Endothelial cell of umbilical vein (primary cell): ENCODE measurements around the gene INTS11. TPM values are rescaled to one million over a fixed set of nuclear protein-coding genes. Genes with fewer than 3 reads are reported as not detected.

Source experiments
- BruUV-seq: library from RNA; stranded (reverse); fragments of 400-500 nt; replicated peaks from 2 replicates; lab custom pipeline; 2021; lab: Mats Ljungman, UMichigan
- CTCF ChIA-PET: fragments of 300-600, 350-600 bp; sonication (Branson Sonifier 250); formaldehyde crosslinking; loops from one replicate; lab custom pipeline; 2021; ENCODE audit warnings: antibody characterized with exemption, inconsistent platforms; lab: Charles Lee
- POLR2A ChIA-PET: fragments of 300-600, 350-600 bp; sonication (Branson Sonifier 250); formaldehyde crosslinking; loops from one replicate; lab custom pipeline; 2021; ENCODE audit warnings: antibody characterized with exemption, inconsistent platforms; lab: Charles Lee
- DNase-seq: peaks from one replicate; pipeline ENCODE4 v3.0.0-alpha.2; 2011; ENCODE audit warnings: low read depth, low spot score
- FAIRE-seq: peaks from 2 replicates; lab custom pipeline; 2011; peaks lifted over from hg19 to GRCh38; lab: Jason Lieb, UNC
- H2AFZ ChIP-seq: 2 replicates; pipeline ENCODE4 v1.6.0; 2012; ENCODE audit warnings: low read depth, low read length, control low read depth, inconsistent platforms
- H3K27ac ChIP-seq: 2 replicates; pipeline ENCODE4 v1.5.1; 2011; ENCODE audit warnings: low read depth, mild to moderate bottlenecking, control low read depth, low read length, moderate library complexity; ENCODE audit not compliant: insufficient read depth
- H3K27me3 ChIP-seq, 2 experiments: 2 replicates each; pipeline versions ENCODE4 v1.6.0 to v1.6.1; 2011; ENCODE audit warnings: low read length in 2 of 2, mixed read lengths in 1 of 2; ENCODE audit not compliant: control insufficient read depth in 2 of 2, insufficient read depth in 2 of 2
- H3K36me3 ChIP-seq, 2 experiments: 2 replicates in 1 of 2; 3 replicates in 1 of 2; pipeline ENCODE4 v1.5.1; 2011; ENCODE audit warnings: low read length in 2 of 2, mild to moderate bottlenecking in 1 of 2, moderate library complexity in 1 of 2; ENCODE audit not compliant: control insufficient read depth in 2 of 2, insufficient read depth in 2 of 2; ENCODE audit errors: extremely low read depth in 1 of 2
- H3K4me1 ChIP-seq: 3 replicates; pipeline ENCODE4 v1.5.1; 2011; ENCODE audit warnings: mild to moderate bottlenecking, low read length; ENCODE audit not compliant: control insufficient read depth, insufficient read depth; ENCODE audit errors: extremely low read depth
- H3K4me2 ChIP-seq: 2 replicates; pipeline ENCODE4 v1.6.1; 2011; ENCODE audit warnings: low read length, control low read depth, mixed read lengths; ENCODE audit not compliant: insufficient read depth
- H3K4me3 ChIP-seq, 3 experiments: fragments of 200-600 bp in 1 of 3; sonication (generic), shearing (Covaris generic) in 1 of 3; replicated peaks in 1 of 3; 2 replicates each; pipeline ENCODE4 v1.5.1; 2011 to 2016; ENCODE audit warnings: control low read depth in 3 of 3, low read length in 3 of 3, mild to moderate bottlenecking in 2 of 3, inconsistent platforms in 1 of 3, low read depth in 1 of 3, moderate library complexity in 1 of 3; ENCODE audit not compliant: insufficient read depth in 1 of 3
- H3K79me2 ChIP-seq: 2 replicates; pipeline ENCODE4 v1.6.0; 2012; ENCODE audit warnings: low read length, inconsistent platforms; ENCODE audit not compliant: control insufficient read depth, insufficient read depth
- H3K9ac ChIP-seq: replicated peaks from 2 replicates; pipeline ENCODE3; 2011; ENCODE audit warnings: low read length, control low read depth; ENCODE audit not compliant: insufficient read depth; ENCODE audit errors: extremely low read depth
- H3K9me1 ChIP-seq: replicated peaks from 3 replicates; pipeline ENCODE4 v1.6.0; 2011; ENCODE audit warnings: mild to moderate bottlenecking, low read length; ENCODE audit not compliant: control insufficient read depth, insufficient read depth; ENCODE audit errors: extremely low read depth
- H3K9me3 ChIP-seq: replicated peaks from 2 replicates; pipeline ENCODE4 v1.5.1; 2012; ENCODE audit warnings: low read length, inconsistent platforms; ENCODE audit not compliant: control insufficient read depth, insufficient read depth
- H4K20me1 ChIP-seq: replicated peaks from 2 replicates; pipeline ENCODE3; 2011; ENCODE audit warnings: mild to moderate bottlenecking, low read length; ENCODE audit not compliant: control insufficient read depth, insufficient read depth; ENCODE audit errors: extremely low read depth
- CTCF ChIP-seq, 2 donors: IDR thresholded peaks; 1 replicate in 1 of 2; 2 replicates in 1 of 2; pipeline ENCODE4 v1.5.1; 2011; ENCODE audit warnings: low read length in 2 of 2, mild to moderate bottlenecking in 2 of 2, moderate library complexity in 2 of 2, control low read depth in 1 of 2, inconsistent platforms in 1 of 2, low read depth in 1 of 2; ENCODE audit not compliant: insufficient read depth in 1 of 2; ENCODE audit errors: extremely low read depth in 1 of 2
- EZH2 ChIP-seq: IDR thresholded peaks from 2 replicates; pipeline ENCODE4 v1.6.1; 2012; ENCODE audit warnings: borderline replicate concordance, low read depth, mild to moderate bottlenecking, moderate library complexity, low read length, inconsistent platforms; ENCODE audit not compliant: severe bottlenecking
- FOS ChIP-seq: IDR thresholded peaks from 2 replicates; pipeline ENCODE4 v1.6.1; 2011; ENCODE audit warnings: mild to moderate bottlenecking, low read length, moderate library complexity, borderline replicate concordance; ENCODE audit not compliant: insufficient read depth
- GATA2 ChIP-seq: IDR thresholded peaks from 2 replicates; pipeline ENCODE4 v1.7.0; 2011; ENCODE audit warnings: low read depth, mild to moderate bottlenecking, moderate library complexity, mixed read lengths, low read length; ENCODE audit not compliant: insufficient read length, insufficient read depth
- JUN ChIP-seq: IDR thresholded peaks from 2 replicates; pipeline ENCODE4 v1.6.1; 2011; ENCODE audit warnings: borderline replicate concordance, low read depth; ENCODE audit not compliant: insufficient read length, insufficient read depth
- MAX ChIP-seq: IDR thresholded peaks from 2 replicates; pipeline ENCODE4 v1.6.1; 2011; ENCODE audit not compliant: insufficient read depth, insufficient read length
- MYC ChIP-seq: IDR thresholded peaks from one replicate; pipeline ENCODE4 v1.6.1; 2011; ENCODE audit warnings: mild to moderate bottlenecking, low read depth, low read length
- POLR2A ChIP-seq: IDR thresholded peaks from 2 replicates; pipeline ENCODE4 v1.6.1; 2012; ENCODE audit warnings: low read depth, mild to moderate bottlenecking, control low read depth, low read length
- POLR2AphosphoS5 ChIP-seq: IDR thresholded peaks from 2 replicates; pipeline ENCODE4 v1.6.1; 2012; ENCODE audit warnings: low read depth, mild to moderate bottlenecking, control low read depth, low read length, moderate library complexity; ENCODE audit not compliant: insufficient read depth
- dilution Hi-C: fragments of 300-500 bp; cut with MboI; formaldehyde crosslinking; loops from one replicate; pipeline ENCODE4 v1.15.0; 2019; ENCODE audit warnings: low sequenced_read_pairs; ENCODE audit not compliant: extremely low pct_ligation_motif_present
- intact Hi-C: fragments of 100-400 bp; cut with micrococcal nuclease; formaldehyde crosslinking; loops from one replicate; pipeline ENCODE4 v1.10.0; 2022
- polyA plus RNA-seq, 4 experiments: library from polyadenylated mRNA; depleted of rRNA in 3 of 4; stranded (reverse) in 3 of 4; unstranded in 1 of 4; fragments of >200 nt; gene quantifications; 2 replicates each; pipeline versions ENCODE4 v1.2.1 to v1.2.3, GENCODE V29; 2011 to 2012; ENCODE audit warnings: missing spikeins in 1 of 4
- total RNA-seq: library from RNA; stranded (reverse); gene quantifications from 2 replicates; pipeline ENCODE4 v1.2.3, GENCODE V29; 2021

INTS11 gene
- total and polyA plus RNA-seq, 2 donors (not counting 3 experiments of a cell fraction or from before 2014, with no cell fraction given) = 132 to 222 TPM

GRCh38 chr1:1295154-1295923 is 29.1 kb downstream of the INTS11 start:
- no TSS peak for BruUV-seq
- Histone ChIP-seq H3K9me3 (no peaks in the 10 kb centered on the region), H3K79me2 (no peaks in the 10 kb centered on the region), H3K4me2 (no peak overlapping the region), H3K27me3 (no peaks in the 10 kb centered on the region), H2AFZ (no peak overlapping the region), H3K4me3 (no peak overlapping the region), H4K20me1 (no peaks in the 10 kb centered on the region), H3K27ac (no peak overlapping the region), H3K9me1 (no peaks in the 10 kb centered on the region), H3K9ac (no peak overlapping the region), H3K4me1 (no peaks in the 10 kb centered on the region), H3K36me3 (no peaks in the 10 kb centered on the region)
- FAIRE-seq (no peak), DNase-seq (no peak)
- dilution Hi-C loops = no loop called here
- ChIA-PET CTCF (interaction anchor here (5.5 kb wide), 1 partner anchor 175 kb away, joined by 286 read pairs; no protein-coding TSS in a partner anchor), POLR2A (no interaction called here)
- intact Hi-C loops = no loop called here
- TF ChIP-seq MYC (no peak), EZH2 (no peak), POLR2A (no peak), JUN (no peak)

GRCh38 chr1:1294250-1294890 is 30.1 kb downstream of the INTS11 start:
- H2AFZ ChIP-seq = no peak overlapping the region
- BruUV-seq = no TSS peak
- H3K36me3 ChIP-seq = no peaks in the 10 kb centered on the region
- DNase-seq (no peak), FAIRE-seq (no peak)
- no peak overlapping the region for H3K27ac ChIP-seq
- H3K79me2 ChIP-seq = no peaks in the 10 kb centered on the region
- H4K20me1 ChIP-seq = no peaks in the 10 kb centered on the region
- CTCF ChIA-PET = interaction anchor here (5.5 kb wide), 1 partner anchor 174 kb away, joined by 286 read pairs; no protein-coding TSS in a partner anchor
- intact Hi-C loops (no loop called here), dilution Hi-C loops (no loop called here)
- H3K9ac ChIP-seq = no peak overlapping the region
- no peak overlapping the region for H3K4me3 ChIP-seq
- no peaks in the 10 kb centered on the region for H3K27me3 ChIP-seq
- no peaks in the 10 kb centered on the region for H3K9me1 ChIP-seq
- H3K9me3 ChIP-seq = no peaks in the 10 kb centered on the region
- no peaks in the 10 kb centered on the region for H3K4me1 ChIP-seq
- H3K4me2 ChIP-seq = no peak overlapping the region
- no peak for TF ChIP-seq MAX
- no peak for TF ChIP-seq EZH2
- no peak for TF ChIP-seq JUN
- TF ChIP-seq GATA2 = no peak
- no peak for TF ChIP-seq POLR2A
- TF ChIP-seq MYC = no peak
- no peak for TF ChIP-seq FOS
- TF ChIP-seq CTCF (IDR thresholded peaks at IDR 0.05; ENCODE audit: extremely low read depth in 1 of 2, insufficient read depth in 1 of 2, low read depth in 1 of 2, low read length in 2 of 2) = no peak
- TF ChIP-seq POLR2AphosphoS5 = no peak
- POLR2A ChIA-PET = no interaction called here
